MM.1S (cell line): ENCODE measurements around the gene EDNRA.

Experiments used
- DNase-seq: peaks from one replicate; pipeline ENCODE4 v3.0.0-alpha.2; 2015
- H2AFZ ChIP-seq: fragments of 300-600 bp; sonication (generic); 2 replicates; pipeline ENCODE4 v1.6.0; 2016; ENCODE audit warnings: antibody characterized with exemption, low read length
- H3F3A ChIP-seq: fragments of 300-600 bp; sonication (generic); 2 replicates; pipeline ENCODE4 v1.6.1; 2016; ENCODE audit warnings: mild to moderate bottlenecking, antibody characterized with exemption, low read length, moderate library complexity, mixed read lengths; ENCODE audit not compliant: insufficient read depth
- H3K27ac ChIP-seq: fragments of 300-600 bp; sonication (generic); 2 replicates; pipeline ENCODE4 v1.5.1; 2016; ENCODE audit warnings: mild to moderate bottlenecking, low read length
- H3K27me3 ChIP-seq: fragments of 300-600 bp; sonication (generic); replicated peaks from 2 replicates; pipeline ENCODE4 v1.6.0; 2016; ENCODE audit warnings: low read length; ENCODE audit not compliant: insufficient read depth
- H3K36me3 ChIP-seq: fragments of 300-600 bp; sonication (generic); replicated peaks from 2 replicates; pipeline ENCODE4 v1.6.1; 2016; ENCODE audit warnings: mild to moderate bottlenecking, low read length, mixed read lengths; ENCODE audit not compliant: insufficient read depth
- H3K4me1 ChIP-seq: fragments of 300-600 bp; sonication (generic); 2 replicates; pipeline ENCODE4 v1.6.1; 2016; ENCODE audit warnings: low read length, mixed read lengths
- H3K4me2 ChIP-seq: fragments of 300-600 bp; sonication (generic); 2 replicates; pipeline ENCODE4 v1.6.0; 2016; ENCODE audit warnings: low read depth, low read length
- H3K4me3 ChIP-seq: fragments of 300-600 bp; sonication (generic); 2 replicates; pipeline ENCODE4 v1.5.1; 2016; ENCODE audit warnings: low read length, mixed read lengths
- H3K79me2 ChIP-seq: fragments of 300-600 bp; sonication (generic); 2 replicates; pipeline ENCODE4 v1.6.1; 2016; ENCODE audit warnings: mixed run types, low read length, mixed read lengths
- H3K9ac ChIP-seq: fragments of 300-600 bp; sonication (generic); 2 replicates; pipeline ENCODE4 v1.6.1; 2016; ENCODE audit warnings: low read length, mixed read lengths
- H3K9me2 ChIP-seq: fragments of 300-600 bp; sonication (generic); replicated peaks from 2 replicates; pipeline ENCODE4 v1.6.1; 2016; ENCODE audit warnings: mild to moderate bottlenecking, low read length, mixed read lengths; ENCODE audit not compliant: insufficient read depth
- H3K9me3 ChIP-seq: fragments of 300-600 bp; sonication (generic); replicated peaks from 2 replicates; pipeline ENCODE4 v1.6.1; 2016; ENCODE audit warnings: mild to moderate bottlenecking, low read length, mixed read lengths; ENCODE audit not compliant: insufficient read depth
- H4K20me1 ChIP-seq: fragments of 300-600 bp; sonication (generic); 2 replicates; pipeline ENCODE4 v1.6.1; 2016; ENCODE audit warnings: mild to moderate bottlenecking, low read length, moderate library complexity, mixed read lengths; ENCODE audit not compliant: insufficient read depth
- EZH2phosphoT487 ChIP-seq: fragments of 300-600 bp; sonication (generic); IDR thresholded peaks from 2 replicates; pipeline ENCODE4 v1.6.1; 2018; ENCODE audit warnings: antibody characterized with exemption, low read length
- TF ChIP-seq, protein P1 (sequence below): fragments of 300-600 bp; sonication (generic); IDR thresholded peaks from 2 replicates; pipeline ENCODE4 v1.5.1; 2016; ENCODE audit warnings: antibody characterized with exemption, low read length, mixed read lengths

Gene EDNRA

DNA sequence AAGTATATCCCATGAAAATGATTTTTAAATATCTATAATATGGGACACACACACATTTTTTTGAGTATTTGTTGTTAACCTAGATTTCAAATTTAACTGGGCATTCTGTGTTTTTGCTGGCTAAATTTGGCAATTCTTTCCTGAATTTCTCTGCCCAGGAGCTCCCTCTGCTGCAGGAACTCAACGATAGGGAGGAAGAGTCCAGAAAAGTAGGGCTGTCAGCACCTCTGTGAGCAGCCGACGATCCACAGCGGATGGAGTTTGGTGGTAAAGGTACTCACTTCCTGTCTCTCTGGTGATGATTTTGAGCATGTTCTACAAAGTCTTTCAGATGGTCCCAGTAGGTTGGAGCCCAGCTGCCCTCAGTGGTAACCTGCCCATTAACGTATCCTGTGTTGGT, 113.2 kb downstream of the EDNRA start:
- Histone ChIP-seq H3K4me2 (no peak overlapping the region), H3K27ac (no peak overlapping the region), H2AFZ (no peak overlapping the region), H3K36me3 (no peaks in the 10 kb centered on the region), H3K4me1 (no peaks in the 10 kb centered on the region), H3K9me3 (no peaks in the 10 kb centered on the region), H3K79me2 (no peaks in the 10 kb centered on the region), H4K20me1 (no peaks in the 10 kb centered on the region), H3K4me3 (no peak overlapping the region), H3K27me3 (no peaks in the 10 kb centered on the region), H3K9me2 (no peaks in the 10 kb centered on the region), H3F3A (no peaks in the 10 kb centered on the region), H3K9ac (no peak overlapping the region)
- DNase-seq: no peak
- TF ChIP-seq EZH2phosphoT487: no peak
- TF ChIP-seq, protein P1, sequence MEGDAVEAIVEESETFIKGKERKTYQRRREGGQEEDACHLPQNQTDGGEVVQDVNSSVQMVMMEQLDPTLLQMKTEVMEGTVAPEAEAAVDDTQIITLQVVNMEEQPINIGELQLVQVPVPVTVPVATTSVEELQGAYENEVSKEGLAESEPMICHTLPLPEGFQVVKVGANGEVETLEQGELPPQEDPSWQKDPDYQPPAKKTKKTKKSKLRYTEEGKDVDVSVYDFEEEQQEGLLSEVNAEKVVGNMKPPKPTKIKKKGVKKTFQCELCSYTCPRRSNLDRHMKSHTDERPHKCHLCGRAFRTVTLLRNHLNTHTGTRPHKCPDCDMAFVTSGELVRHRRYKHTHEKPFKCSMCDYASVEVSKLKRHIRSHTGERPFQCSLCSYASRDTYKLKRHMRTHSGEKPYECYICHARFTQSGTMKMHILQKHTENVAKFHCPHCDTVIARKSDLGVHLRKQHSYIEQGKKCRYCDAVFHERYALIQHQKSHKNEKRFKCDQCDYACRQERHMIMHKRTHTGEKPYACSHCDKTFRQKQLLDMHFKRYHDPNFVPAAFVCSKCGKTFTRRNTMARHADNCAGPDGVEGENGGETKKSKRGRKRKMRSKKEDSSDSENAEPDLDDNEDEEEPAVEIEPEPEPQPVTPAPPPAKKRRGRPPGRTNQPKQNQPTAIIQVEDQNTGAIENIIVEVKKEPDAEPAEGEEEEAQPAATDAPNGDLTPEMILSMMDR: no peak
